Activated CD4-positive, alpha-beta memory T cell treated with anti-CD3 and anti-CD28 coated beads for 36 hours (primary cell): ENCODE results near the gene RUSF1. TPM values are rescaled to one million over a fixed set of nuclear protein-coding genes. Genes with fewer than 3 reads are reported as not detected.
"Not testable (repeated sequence)": the region's sequence is repeated elsewhere in the genome, so short reads cannot be mapped to it uniquely, and the experiment has no call there.

Experiments
- CTCF ChIA-PET: fragments of 350-600 bp; sonication (Branson Sonifier 250); formaldehyde crosslinking; loops from one replicate; lab custom pipeline; 2021; ENCODE audit warnings: antibody characterized with exemption, inconsistent platforms; lab: Charles Lee
- POLR2A ChIA-PET: fragments of 350-600 bp; sonication (Branson Sonifier 250); formaldehyde crosslinking; loops from one replicate; lab custom pipeline; 2021; ENCODE audit warnings: antibody characterized with exemption; lab: Charles Lee
- DNase-seq: peaks from one replicate; pipeline ENCODE4 v3.0.0-alpha.2; 2020
- H3K27ac Mint-ChIP-seq: one replicate; pipeline ENCODE4 v1.8.0; 2021; ENCODE audit warnings: mixed read lengths
- H3K27me3 Mint-ChIP-seq: one replicate; pipeline ENCODE4 v1.8.0; 2021; ENCODE audit warnings: mixed read lengths
- H3K36me3 Mint-ChIP-seq: one replicate; pipeline ENCODE4 v1.8.0; 2021; ENCODE audit warnings: mixed read lengths
- H3K4me1 Mint-ChIP-seq: one replicate; pipeline ENCODE4 v1.8.0; 2021; ENCODE audit warnings: low read depth, mixed read lengths
- H3K4me3 Mint-ChIP-seq: one replicate; pipeline ENCODE4 v1.8.0; 2021; ENCODE audit warnings: mild to moderate bottlenecking, mixed read lengths
- H3K9me3 Mint-ChIP-seq: one replicate; pipeline ENCODE4 v1.8.0; 2021; ENCODE audit warnings: mixed read lengths
- intact Hi-C: fragments of 100-400 bp; cut with micrococcal nuclease; formaldehyde crosslinking; loops from one replicate; pipeline ENCODE4 v1.15.1; 2023
- total RNA-seq, 2 experiments: library from RNA; stranded (reverse); gene quantifications; one replicate each; pipeline ENCODE4 v1.2.3, GENCODE V29; 2021

Gene RUSF1
- total RNA-seq, 2 experiments from 2014 or later = 40.9 to 41.2 TPM

- Mint-ChIP-seq H3K27me3 (no peaks in the 10 kb centered on the region), H3K27ac (no peak overlapping the region), H3K4me3 (no peak overlapping the region), H3K9me3 (no peaks in the 10 kb centered on the region), H3K36me3 (peaks cover 13% of the 10 kb centered on the region), H3K4me1 (peaks cover 44% of the 10 kb centered on the region)
- DNase-seq = no peak
- ChIA-PET POLR2A (no interaction called here), CTCF (interaction anchor here (3.2 kb wide), 1 partner anchor 10 kb away, joined by 16 read pairs; the partner anchor contains the start of gene ZNF843)
- intact Hi-C loops = no loop called here
Measured at GRCh38 chr16:31453255-31454204, 54.7 kb downstream of the RUSF1 start.

GRCh38 chr16:31452631-31453106, 55.5 kb downstream of the RUSF1 start:
- intact Hi-C loops = no loop called here
- peak overlapping the region; percentile 12 for H3K27ac Mint-ChIP-seq

GRCh38 chr16:31451681-31452351, 56.4 kb downstream of the RUSF1 start:
- intact Hi-C loops = no loop called here
- H3K9me3 Mint-ChIP-seq = no peaks in the 10 kb centered on the region
- no peak overlapping the region for H3K4me3 Mint-ChIP-seq
- peak; percentile 34 for DNase-seq
- H3K36me3 Mint-ChIP-seq = peaks cover 2% of the 10 kb centered on the region
- peaks cover 30% of the 10 kb centered on the region for H3K4me1 Mint-ChIP-seq
- CTCF ChIA-PET = interaction anchor here (1.8 to 3.2 kb wide), 2 partner anchors 9 kb away, joined by 8 to 16 read pairs; partner anchors contain the start of gene ZNF843
- H3K27me3 Mint-ChIP-seq = no peaks in the 10 kb centered on the region
- no peak overlapping the region for H3K27ac Mint-ChIP-seq
- POLR2A ChIA-PET = no interaction called here

More at GRCh38 chr16:31452631-31453106, 55.5 kb downstream of the RUSF1 start:
- POLR2A ChIA-PET = interaction anchor here (0.6 kb wide), 1 partner anchor 38 kb away, joined by 3 read pairs; no protein-coding TSS in a partner anchor
- peaks cover 6% of the 10 kb centered on the region for H3K36me3 Mint-ChIP-seq
- H3K4me3 Mint-ChIP-seq = no peak overlapping the region
- H3K9me3 Mint-ChIP-seq = no peaks in the 10 kb centered on the region
- peaks cover 38% of the 10 kb centered on the region for H3K4me1 Mint-ChIP-seq
- CTCF ChIA-PET = interaction anchor here (1.8 to 3.2 kb wide), 2 partner anchors 8 to 9 kb away, joined by 8 to 16 read pairs; partner anchors contain the start of gene ZNF843
- H3K27me3 Mint-ChIP-seq = no peaks in the 10 kb centered on the region
- no peak for DNase-seq

GRCh38 chr16:31451201-31451600, 57.0 kb downstream of the RUSF1 start:
- Mint-ChIP-seq H3K4me1 (peaks cover 25% of the 10 kb centered on the region), H3K27ac (no peak overlapping the region), H3K4me3 (no peak overlapping the region), H3K36me3 (peaks cover 2% of the 10 kb centered on the region), H3K9me3 (no peaks in the 10 kb centered on the region), H3K27me3 (no peaks in the 10 kb centered on the region)
- POLR2A ChIA-PET = no interaction called here
- intact Hi-C loops = no loop called here
- no peak for DNase-seq
- CTCF ChIA-PET = interaction anchor here (1.8 to 3.2 kb wide), 2 partner anchors 8 to 9 kb away, joined by 8 to 16 read pairs; partner anchors contain the start of gene ZNF843

- H3K27ac Mint-ChIP-seq, H3K27me3 Mint-ChIP-seq, POLR2A ChIA-PET, DNase-seq, H3K4me1 Mint-ChIP-seq, H3K9me3 Mint-ChIP-seq, H3K36me3 Mint-ChIP-seq, H3K4me3 Mint-ChIP-seq: not testable (repeated sequence)
- intact Hi-C loops = loop anchor here (10.0 kb wide), 1 partner anchor 461 kb away; the partner anchor contains the start of gene HSD3B7
- CTCF ChIA-PET = interaction anchor here (0.6 kb wide), 1 partner anchor 14 kb away, joined by 3 read pairs; no protein-coding TSS in a partner anchor
Measured at GRCh38 chr16:31445931-31446330, 62.3 kb downstream of the RUSF1 start.

- no peak overlapping the region for H3K27ac Mint-ChIP-seq
- peaks cover 17% of the 10 kb centered on the region for H3K4me1 Mint-ChIP-seq
- peak overlapping the region; percentile 70 for H3K4me3 Mint-ChIP-seq
- ChIA-PET CTCF (interaction anchor here (0.7 to 2.8 kb wide), 17 partner anchors 10 to 459 kb away, joined by 3 to 20 read pairs (median 9); partner anchors contain the start of genes HSD3B7 and PYCARD), POLR2A (interaction anchor here (1.3 to 1.5 kb wide), 2 partner anchors 14 to 245 kb away, joined by 4 to 6 read pairs; no protein-coding TSS in a partner anchor)
- no peaks in the 10 kb centered on the region for H3K27me3 Mint-ChIP-seq
- intact Hi-C loops = loop anchor here (5.0 to 10.0 kb wide), 3 partner anchors 55 to 457 kb away; partner anchors contain the start of genes HSD3B7 and PYCARD
- H3K9me3 Mint-ChIP-seq = no peaks in the 10 kb centered on the region
- DNase-seq = no peak
- no peaks in the 10 kb centered on the region for H3K36me3 Mint-ChIP-seq
Measured at GRCh38 chr16:31441956-31442355, 66.2 kb downstream of the RUSF1 start.

- Mint-ChIP-seq H3K27me3 (no peaks in the 10 kb centered on the region), H3K4me1 (peaks cover 17% of the 10 kb centered on the region), H3K36me3 (no peaks in the 10 kb centered on the region), H3K9me3 (no peaks in the 10 kb centered on the region), H3K27ac (no peak overlapping the region), H3K4me3 (no peak overlapping the region)
- POLR2A ChIA-PET = interaction anchor here (0.7 to 1.4 kb wide), 2 partner anchors 252 to 261 kb away, joined by 3 read pairs; partner anchors contain the start of gene FUS
- DNase-seq = no peak
- CTCF ChIA-PET = interaction anchor here (0.7 to 1.2 kb wide), 6 partner anchors 19 to 499 kb away, joined by 3 read pairs; partner anchors contain the start of gene HSD3B7
- intact Hi-C loops = loop anchor here (5.0 to 10.0 kb wide), 3 partner anchors 53 to 456 kb away; partner anchors contain the start of genes HSD3B7 and PYCARD
Measured at GRCh38 chr16:31440516-31441184, 67.5 kb downstream of the RUSF1 start.

GRCh38 chr16:31439519-31439918, 68.7 kb downstream of the RUSF1 start:
- intact Hi-C loops = no loop called here
- H3K27me3 Mint-ChIP-seq = no peaks in the 10 kb centered on the region
- no peaks in the 10 kb centered on the region for H3K36me3 Mint-ChIP-seq
- peaks cover 17% of the 10 kb centered on the region for H3K4me1 Mint-ChIP-seq
- no peak overlapping the region for H3K27ac Mint-ChIP-seq
- ChIA-PET CTCF (no interaction called here), POLR2A (interaction anchor here (1.4 kb wide), 1 partner anchor 260 kb away, joined by 3 read pairs; the partner anchor contains the start of gene FUS)
- no peaks in the 10 kb centered on the region for H3K9me3 Mint-ChIP-seq
- DNase-seq = peak; percentile 37
- no peak overlapping the region for H3K4me3 Mint-ChIP-seq

Other genes with a start within 250 kb of the RUSF1 start
- 1 to 10 TPM; 4.1 to 5.0 TPM for gene ITGAM, start 248.4 kb downstream of the RUSF1 start, total RNA-seq
- 10 to 100 TPM; 30.3 to 32.9 TPM for gene ITGAX, start 153.2 kb downstream of the RUSF1 start, total RNA-seq
- not detected for gene ITGAD, start 115.1 kb downstream of the RUSF1 start, total RNA-seq
- gene COX6A2, start 80.0 kb downstream of the RUSF1 start, total RNA-seq = not detected
- under 1 TPM; 0.17 to 0.19 TPM for gene ZNF843, start 65.6 kb downstream of the RUSF1 start, total RNA-seq
- gene ARMC5, start 48.9 kb downstream of the RUSF1 start, total RNA-seq = 1 to 10 TPM; 5.5 to 6.4 TPM
- gene TGFB1I1, start 36.2 kb downstream of the RUSF1 start, total RNA-seq = 1 to 10 TPM in 1 of 2 experiments, under 1 TPM in 1; 0.80 to 1.1 TPM
- under 1 TPM in 1 of 2 experiments, not detected in 1; 0.21 TPM for gene SLC5A2, start 25.3 kb downstream of the RUSF1 start, total RNA-seq
- gene AHSP, start 19.5 kb upstream of the RUSF1 start, total RNA-seq = not detected